HepG2 (cell line): ENCODE results near the gene MEX3D.

ENCODE experiments used
- CTCF ChIP-seq: sonication (generic); formaldehyde crosslinking; IDR thresholded peaks from 2 replicates; pipeline ENCODE4 v1.5.0; 2020; ENCODE audit warnings: mild to moderate bottlenecking, missing genetic modification reagents, moderate library complexity
- ELK4 ChIP-seq: sonication (generic); formaldehyde crosslinking; IDR thresholded peaks from 2 replicates; pipeline ENCODE4 v1.9.0; 2021; ENCODE audit warnings: missing genetic modification reagents, borderline replicate concordance
- HDAC2 ChIP-seq: sonication (generic); formaldehyde crosslinking; IDR thresholded peaks from 2 replicates; pipeline ENCODE4 v1.4.0; 2020; ENCODE audit warnings: missing genetic modification reagents
- MXI1 ChIP-seq: IDR thresholded peaks from 3 replicates; pipeline ENCODE4 v1.6.1; 2012; ENCODE audit warnings: low read depth, low read length, inconsistent platforms, borderline replicate concordance
- THYN1 ChIP-seq: sonication (generic); formaldehyde crosslinking; IDR thresholded peaks from 2 replicates; pipeline ENCODE4 v1.8.1; 2023; ENCODE audit warnings: low read depth, mild to moderate bottlenecking, moderate library complexity, missing genetic modification reagents, borderline replicate concordance
- ZNF207 ChIP-seq: fragments of 450-650 bp; IDR thresholded peaks from 2 replicates; pipeline ENCODE4 v1.6.1; 2016; ENCODE audit warnings: antibody characterized with exemption, borderline replicate concordance

DNA sequence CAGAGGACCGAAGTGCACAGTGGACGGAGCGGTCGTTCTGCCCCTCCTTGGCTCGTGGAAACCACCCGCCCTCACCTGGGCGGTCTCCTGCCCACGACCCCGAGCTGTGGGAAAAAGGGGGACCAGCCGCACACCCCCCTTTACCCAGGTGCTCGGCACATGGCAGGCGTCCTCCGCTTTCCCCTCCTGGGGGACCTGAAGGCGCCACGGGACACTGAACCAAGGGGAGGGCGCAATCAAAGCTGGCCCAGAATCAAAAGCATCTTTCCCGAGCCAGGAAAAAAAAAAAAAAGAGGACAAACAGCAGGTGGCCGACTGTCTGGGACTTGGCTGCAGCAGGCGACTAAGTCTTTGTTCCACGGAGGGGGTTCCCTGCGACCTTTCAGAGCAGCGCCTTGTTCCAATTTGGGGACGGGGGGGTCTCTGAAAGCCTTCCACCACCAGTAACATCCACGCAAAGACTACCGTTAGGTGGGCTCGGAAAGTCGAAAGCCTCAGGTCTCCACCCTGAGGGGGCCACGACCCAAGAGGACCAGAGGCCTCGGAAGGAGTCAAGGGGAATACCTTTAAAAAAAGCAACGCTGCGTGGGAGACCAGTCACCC, 23.4 kb upstream of the MEX3D start:
- no peak for TF ChIP-seq HDAC2 (CRISPR knock-in tag)
- TF ChIP-seq THYN1 (CRISPR knock-in tag): no peak
- TF ChIP-seq CTCF (CRISPR knock-in tag): no peak
- TF ChIP-seq ZNF207: no peak
- TF ChIP-seq MXI1: no peak; the same call in 2 of the 3 replicates
- no peak for TF ChIP-seq ELK4 (CRISPR knock-in tag)
